ENCODE data around the gene ARSG.

The ARSG gene

DNA sequence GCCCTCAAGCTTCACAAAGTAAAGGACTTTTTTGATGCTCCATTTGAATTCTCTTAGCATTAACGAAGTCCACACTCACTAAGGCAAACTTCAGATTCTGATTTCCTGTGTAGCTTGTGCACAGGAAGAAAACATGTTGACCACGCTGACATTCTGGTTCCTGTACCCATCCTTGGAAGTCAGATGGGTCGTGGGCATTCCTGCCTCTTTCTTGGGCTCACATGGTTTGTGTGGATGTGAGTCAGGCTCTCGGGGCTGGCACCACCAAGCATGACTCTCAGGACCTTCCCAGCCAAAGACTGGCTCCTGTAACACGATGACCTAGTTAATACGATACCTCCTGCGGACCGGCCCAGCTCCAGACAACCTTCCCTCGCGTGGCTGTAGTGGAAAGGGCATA, 32.8 kb downstream of the ARSG start:
- no peak overlapping the region for H3K4me3 ChIP-seq (ENCODE audit: low read depth, low read length)
- no peak for DNase-seq (ENCODE audit: low read depth)
- TF ChIP-seq CTCF (IDR thresholded peaks at IDR 0.05; ENCODE audit: low read depth, low read length), result no peak
- no peak for TF ChIP-seq MYC (IDR thresholded peaks at IDR 0.05; ENCODE audit: low read depth, low read length)
- TF ChIP-seq POLR2A (IDR thresholded peaks at IDR 0.05; ENCODE audit: extremely low read depth, insufficient read length), result no peak
- TF ChIP-seq, protein P1, sequence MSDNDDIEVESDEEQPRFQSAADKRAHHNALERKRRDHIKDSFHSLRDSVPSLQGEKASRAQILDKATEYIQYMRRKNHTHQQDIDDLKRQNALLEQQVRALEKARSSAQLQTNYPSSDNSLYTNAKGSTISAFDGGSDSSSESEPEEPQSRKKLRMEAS (IDR thresholded peaks at IDR 0.05; ENCODE audit: low read depth, low read length), result no peak

DNA sequence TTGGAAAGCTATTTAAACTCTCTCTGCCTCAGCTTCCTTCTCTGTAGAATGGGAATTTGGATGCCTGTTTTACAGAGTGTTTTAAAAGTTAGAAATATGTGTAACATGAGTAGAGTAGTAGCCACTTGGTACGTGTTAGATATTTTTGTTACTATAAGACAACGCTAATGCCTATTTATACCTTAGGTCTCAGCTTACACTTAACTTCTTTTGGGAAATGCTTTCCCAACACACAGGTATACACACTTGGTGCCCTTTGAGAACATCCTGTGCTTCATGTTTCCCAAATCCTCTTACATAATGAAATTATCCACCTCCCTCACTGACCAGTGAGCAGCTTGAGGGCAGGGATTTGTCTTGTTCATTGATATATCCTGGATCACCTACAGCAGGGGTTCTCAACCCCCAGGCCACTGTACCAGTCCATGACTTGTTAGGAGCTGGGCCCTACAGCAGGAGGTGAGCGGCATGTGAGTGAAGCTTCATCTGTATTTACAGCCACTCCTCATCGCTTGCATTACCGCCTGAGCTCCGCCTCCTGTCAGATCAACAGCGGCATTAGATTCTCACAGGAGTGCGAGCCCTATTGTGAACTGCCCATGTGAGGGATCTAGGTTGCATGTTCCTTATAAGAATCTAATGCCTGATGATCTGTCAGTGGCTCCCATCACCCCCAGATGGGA, 33.5 kb downstream of the ARSG start:
- TF ChIP-seq CTCF (IDR thresholded peaks at IDR 0.05; ENCODE audit: low read depth, low read length) (no peak), MYC (IDR thresholded peaks at IDR 0.05; ENCODE audit: low read depth, low read length) (no peak), POLR2A (IDR thresholded peaks at IDR 0.05; ENCODE audit: extremely low read depth, insufficient read length) (no peak)
- TF ChIP-seq, protein P1 (IDR thresholded peaks at IDR 0.05; ENCODE audit: low read depth, low read length), result no peak
- no peak overlapping the region for H3K4me3 ChIP-seq (ENCODE audit: low read depth, low read length)
- DNase-seq (ENCODE audit: low read depth), result no peak

DNA sequence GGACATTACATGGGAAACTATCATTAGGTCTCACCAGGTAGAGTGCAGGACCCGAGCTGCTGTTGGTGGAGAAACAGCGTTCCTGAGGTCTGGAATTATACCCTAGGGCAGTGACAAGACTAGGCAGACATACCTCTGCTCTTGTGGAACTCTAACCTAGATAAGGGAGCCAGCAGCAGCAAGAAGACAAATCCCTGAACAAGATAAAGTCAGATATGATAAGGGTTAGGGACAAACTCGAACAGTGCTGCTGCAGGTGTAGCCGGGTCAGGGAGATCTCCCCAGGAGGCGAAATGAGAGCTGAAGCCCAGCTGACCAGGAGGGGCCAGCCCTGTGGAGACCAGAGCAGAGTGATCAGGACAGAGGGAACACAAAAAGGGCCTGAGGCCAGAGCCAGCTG, 34.7 kb downstream of the ARSG start:
- H3K4me3 ChIP-seq (ENCODE audit: low read depth, low read length), result no peak overlapping the region
- DNase-seq (ENCODE audit: low read depth), result no peak
- TF ChIP-seq CTCF (IDR thresholded peaks at IDR 0.05; ENCODE audit: low read depth, low read length) (no peak), POLR2A (IDR thresholded peaks at IDR 0.05; ENCODE audit: extremely low read depth, insufficient read length) (no peak), MYC (IDR thresholded peaks at IDR 0.05; ENCODE audit: low read depth, low read length) (no peak)
- TF ChIP-seq, protein P1 (IDR thresholded peaks at IDR 0.05; ENCODE audit: low read depth, low read length), result no peak

GRCh38 chr17:68326681-68327080, 35.4 kb downstream of the ARSG start:
- H3K4me3 ChIP-seq (ENCODE audit: low read depth, low read length), result no peak overlapping the region
- no peak for DNase-seq (ENCODE audit: low read depth)
- TF ChIP-seq MYC (IDR thresholded peaks at IDR 0.05; ENCODE audit: low read depth, low read length) (no peak), CTCF (IDR thresholded peaks at IDR 0.05; ENCODE audit: low read depth, low read length) (no peak), POLR2A (IDR thresholded peaks at IDR 0.05; ENCODE audit: extremely low read depth, insufficient read length) (no peak)
- TF ChIP-seq, protein P1 (IDR thresholded peaks at IDR 0.05; ENCODE audit: low read depth, low read length), result no peak

GRCh38 chr17:68327823-68328557, 36.7 kb downstream of the ARSG start:
- TF ChIP-seq CTCF (IDR thresholded peaks at IDR 0.05; ENCODE audit: low read depth, low read length), result peak; percentile 8
- no peak for TF ChIP-seq MYC (IDR thresholded peaks at IDR 0.05; ENCODE audit: low read depth, low read length)
- no peak for TF ChIP-seq POLR2A (IDR thresholded peaks at IDR 0.05; ENCODE audit: extremely low read depth, insufficient read length)
- TF ChIP-seq, protein P1 (IDR thresholded peaks at IDR 0.05; ENCODE audit: low read depth, low read length), result no peak
- no peak overlapping the region for H3K4me3 ChIP-seq (ENCODE audit: low read depth, low read length)
- DNase-seq (ENCODE audit: low read depth), result peak; percentile 28
